CD8-positive, alpha-beta memory T cell (primary cell): Measurements from ENCODE around the gene PTPRM. TPM values are rescaled to one million over a fixed set of nuclear protein-coding genes. Genes with fewer than 3 reads are reported as not detected.
"Not testable (repeated sequence)": the region's sequence is repeated elsewhere in the genome, so short reads cannot be mapped to it uniquely, and the experiment has no call there.

ENCODE experiments used
- CTCF ChIA-PET: fragments of 350-600 bp; sonication (Branson Sonifier 250); formaldehyde crosslinking; loops from one replicate; lab custom pipeline; 2021; ENCODE audit warnings: antibody characterized with exemption; lab: Charles Lee
- POLR2A ChIA-PET: fragments of 350-600 bp; sonication (Branson Sonifier 250); formaldehyde crosslinking; loops from one replicate; lab custom pipeline; 2021; ENCODE audit warnings: antibody characterized with exemption; lab: Charles Lee
- DNase-seq, 5 donors: peaks; one replicate each; pipeline versions ENCODE4 v3.0.0 to v3.0.0-alpha.2; 2020 to 2022; ENCODE audit warnings: mixed read lengths in 1 of 5
- H3K27ac ChIP-seq: one replicate; pipeline ENCODE4 v1.7.0; 2013; ENCODE audit warnings: low read depth, mild to moderate bottlenecking, low read length, moderate library complexity
- H3K27me3 ChIP-seq: 2 replicates; pipeline ENCODE4 v1.7.0; 2013; ENCODE audit warnings: low read length, mild to moderate bottlenecking; ENCODE audit not compliant: insufficient read depth, poor library complexity, severe bottlenecking
- H3K36me3 ChIP-seq: 2 replicates; pipeline ENCODE4 v1.7.0; 2013; ENCODE audit warnings: mild to moderate bottlenecking, low read length, moderate library complexity; ENCODE audit not compliant: insufficient read depth
- H3K4me1 ChIP-seq: 2 replicates; pipeline ENCODE4 v1.7.0; 2013; ENCODE audit warnings: mild to moderate bottlenecking, low read length, moderate library complexity; ENCODE audit not compliant: insufficient read depth
- H3K4me3 ChIP-seq: 2 replicates; pipeline ENCODE4 v1.7.0; 2013; ENCODE audit warnings: mild to moderate bottlenecking, low read length
- H3K9me3 ChIP-seq: 2 replicates; pipeline ENCODE4 v1.7.0; 2013; ENCODE audit warnings: mild to moderate bottlenecking, low read length
- H3K27ac Mint-ChIP-seq, 8 donors: one replicate each; pipeline ENCODE4 v1.8.0; 2020 to 2021; ENCODE audit warnings: mixed read lengths in 8 of 8, mild to moderate bottlenecking in 6 of 8, inconsistent platforms in 3 of 8, moderate library complexity in 3 of 8
- H3K27me3 Mint-ChIP-seq, 2 donors: one replicate each; pipeline ENCODE4 v1.8.0; 2020 to 2021; ENCODE audit warnings: mixed read lengths in 2 of 2, mild to moderate bottlenecking in 1 of 2, moderate library complexity in 1 of 2
- H3K36me3 Mint-ChIP-seq, 3 donors: one replicate each; pipeline ENCODE4 v1.8.0; 2020 to 2021; ENCODE audit warnings: mixed read lengths in 3 of 3, inconsistent platforms in 1 of 3, mild to moderate bottlenecking in 1 of 3
- H3K4me1 Mint-ChIP-seq, 3 donors: one replicate each; pipeline ENCODE4 v1.8.0; 2020 to 2021; ENCODE audit warnings: mixed read lengths in 3 of 3, inconsistent platforms in 1 of 3, mild to moderate bottlenecking in 1 of 3
- H3K4me3 Mint-ChIP-seq, 7 donors: one replicate each; pipeline ENCODE4 v1.8.0; 2020 to 2021; ENCODE audit warnings: mixed read lengths in 7 of 7, mild to moderate bottlenecking in 6 of 7, moderate library complexity in 4 of 7, inconsistent platforms in 2 of 7
- H3K9me3 Mint-ChIP-seq, 5 donors: one replicate each; pipeline ENCODE4 v1.8.0; 2020 to 2022; ENCODE audit warnings: mixed read lengths in 5 of 5, mild to moderate bottlenecking in 3 of 5, moderate library complexity in 2 of 5, inconsistent platforms in 1 of 5
- polyA plus RNA-seq: library from polyadenylated mRNA; unstranded; fragments of 300-500 nt; fragmentation: Illumina TruSeq; gene quantifications from one replicate; pipeline ENCODE4 v1.2.3, GENCODE V29; 2021
- total RNA-seq, 2 experiments: library from RNA; stranded (reverse); gene quantifications; one replicate each; pipeline ENCODE4 v1.2.3, GENCODE V29; 2021

Gene PTPRM
- total and polyA plus RNA-seq, 3 experiments from 2014 or later, result 3.9 to 7.4 (median 5.3) TPM

DNA sequence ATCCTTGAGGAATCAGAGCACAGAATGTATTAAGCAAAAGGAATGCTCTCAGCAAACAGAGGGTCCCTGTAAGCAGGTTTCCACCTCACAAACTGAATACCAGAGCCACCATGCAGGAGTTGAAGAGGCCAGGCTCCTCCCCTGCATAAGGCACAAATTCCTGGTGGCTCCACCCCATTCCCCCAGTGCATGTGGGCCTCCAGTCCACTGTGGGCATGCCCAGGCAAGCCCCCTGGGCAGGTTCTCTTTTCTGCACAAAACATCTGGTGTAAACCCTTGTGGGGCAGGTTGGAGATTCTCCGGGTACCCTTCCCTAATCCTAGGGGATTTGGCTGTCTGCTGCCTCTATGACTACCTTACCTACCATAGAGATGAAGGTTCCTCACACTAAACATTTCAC lies 166.5 kb downstream of the PTPRM start:
- H3K4me1 ChIP-seq, result no peaks in the 10 kb centered on the region
- peaks cover 0 to 2% (median 0%) of the 10 kb centered on the region in 5 donors for H3K9me3 Mint-ChIP-seq
- no peak overlapping the region for H3K27ac ChIP-seq
- no peaks in the 10 kb centered on the region for H3K36me3 Mint-ChIP-seq
- POLR2A ChIA-PET, result no interaction called here
- DNase-seq, result no peak
- H3K4me1 Mint-ChIP-seq, result no peaks in the 10 kb centered on the region
- H3K27me3 Mint-ChIP-seq, result peaks cover 0 to 1% of the 10 kb centered on the region in 2 donors
- CTCF ChIA-PET, result no interaction called here
- no peak overlapping the region for H3K4me3 ChIP-seq
- H3K4me3 Mint-ChIP-seq, result no peak overlapping the region
- no peaks in the 10 kb centered on the region for H3K36me3 ChIP-seq
- no peak overlapping the region for H3K27ac Mint-ChIP-seq
- no peaks in the 10 kb centered on the region for H3K27me3 ChIP-seq
- no peaks in the 10 kb centered on the region for H3K9me3 ChIP-seq

GRCh38 chr18:7735196-7735595 lies 168.1 kb downstream of the PTPRM start:
- H3K4me1 ChIP-seq, result no peaks in the 10 kb centered on the region
- H3K4me1 Mint-ChIP-seq, result no peaks in the 10 kb centered on the region

GRCh38 chr18:7735626-7736175 lies 168.6 kb downstream of the PTPRM start:
- Histone ChIP-seq H3K9me3 (no peaks in the 10 kb centered on the region), H3K36me3 (no peaks in the 10 kb centered on the region), H3K27me3 (no peaks in the 10 kb centered on the region), H3K4me1 (no peaks in the 10 kb centered on the region), H3K4me3 (no peak overlapping the region), H3K27ac (no peak overlapping the region)
- Mint-ChIP-seq H3K36me3 (no peaks in the 10 kb centered on the region), H3K4me1 (no peaks in the 10 kb centered on the region), H3K4me3 (no peak overlapping the region), H3K27me3 (peaks cover 0 to 1% of the 10 kb centered on the region in 2 donors), H3K9me3 (peaks cover 0 to 2% (median 0%) of the 10 kb centered on the region in 5 donors), H3K27ac (no peak overlapping the region)
- CTCF ChIA-PET, result no interaction called here
- no peak for DNase-seq
- POLR2A ChIA-PET, result no interaction called here

More at GRCh38 chr18:7735196-7735595, 168.1 kb downstream of the PTPRM start:
- Histone ChIP-seq H3K4me3 (no peak overlapping the region), H3K9me3 (no peaks in the 10 kb centered on the region), H3K36me3 (no peaks in the 10 kb centered on the region), H3K27ac (no peak overlapping the region), H3K27me3 (no peaks in the 10 kb centered on the region)
- ChIA-PET CTCF (no interaction called here), POLR2A (no interaction called here)
- Mint-ChIP-seq H3K27me3 (peaks cover 0 to 1% of the 10 kb centered on the region in 2 donors), H3K4me3 (no peak overlapping the region), H3K27ac (peak overlapping the region in 2 of 8 donors; percentile 8 to 23), H3K36me3 (no peaks in the 10 kb centered on the region), H3K9me3 (peaks cover 0 to 2% (median 0%) of the 10 kb centered on the region in 5 donors)
- DNase-seq, result no peak

GRCh38 chr18:7736526-7736925 lies 169.4 kb downstream of the PTPRM start:
- H3K9me3 ChIP-seq, H3K36me3 Mint-ChIP-seq, CTCF ChIA-PET, H3K27ac Mint-ChIP-seq, H3K4me1 Mint-ChIP-seq, H3K4me3 ChIP-seq, H3K4me3 Mint-ChIP-seq, DNase-seq, H3K27me3 ChIP-seq, POLR2A ChIA-PET, H3K36me3 ChIP-seq, H3K4me1 ChIP-seq, H3K27ac ChIP-seq, H3K27me3 Mint-ChIP-seq, H3K9me3 Mint-ChIP-seq: not testable (repeated sequence)

GRCh38 chr18:7737550-7737949 lies 170.4 kb downstream of the PTPRM start:
- no peak overlapping the region for H3K27ac ChIP-seq
- Mint-ChIP-seq H3K9me3 (peaks cover 0 to 2% (median 0%) of the 10 kb centered on the region in 5 donors), H3K27me3 (peaks cover 0 to 1% of the 10 kb centered on the region in 2 donors), H3K36me3 (no peaks in the 10 kb centered on the region), H3K27ac (peak overlapping the region in 1 of 8 donors; percentile 5), H3K4me3 (no peak overlapping the region), H3K4me1 (no peaks in the 10 kb centered on the region)
- POLR2A ChIA-PET, result no interaction called here
- H3K36me3 ChIP-seq, result no peaks in the 10 kb centered on the region
- H3K27me3 ChIP-seq, result no peaks in the 10 kb centered on the region
- CTCF ChIA-PET, result no interaction called here
- H3K9me3 ChIP-seq, result no peaks in the 10 kb centered on the region
- H3K4me1 ChIP-seq, result no peaks in the 10 kb centered on the region
- DNase-seq, result no peak
- no peak overlapping the region for H3K4me3 ChIP-seq

- peaks cover 0 to 7% (median 6%) of the 10 kb centered on the region in 5 donors for H3K9me3 Mint-ChIP-seq
Measured at GRCh38 chr18:7740821-7741220, 173.7 kb downstream of the PTPRM start.

DNA sequence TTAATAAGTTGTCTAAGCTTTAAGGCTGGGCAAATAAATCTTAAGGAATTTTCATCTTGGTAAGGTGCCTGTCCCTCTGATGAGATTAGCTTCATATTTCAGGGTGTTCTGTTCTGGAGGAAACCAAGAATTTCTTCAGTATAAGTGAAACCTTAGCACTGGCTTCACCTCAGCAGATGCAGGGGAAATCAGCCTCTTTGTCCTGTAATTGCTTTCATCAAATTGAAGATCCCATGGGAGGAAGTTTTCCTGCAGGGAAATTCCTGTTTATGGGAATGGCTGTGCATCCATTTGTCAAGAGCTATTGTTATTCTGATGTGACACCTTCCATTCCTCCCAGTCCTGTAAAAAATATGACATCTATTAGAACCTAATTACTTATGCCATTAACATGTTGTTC lies 174.5 kb downstream of the PTPRM start:
- Mint-ChIP-seq H3K4me1 (no peaks in the 10 kb centered on the region), H3K27ac (no peak overlapping the region), H3K36me3 (no peaks in the 10 kb centered on the region), H3K9me3 (peaks cover 3 to 10% (median 8%) of the 10 kb centered on the region in 5 donors), H3K27me3 (peaks cover 0 to 1% of the 10 kb centered on the region in 2 donors), H3K4me3 (no peak overlapping the region)
- Histone ChIP-seq H3K27me3 (no peaks in the 10 kb centered on the region), H3K9me3 (no peaks in the 10 kb centered on the region), H3K27ac (no peak overlapping the region), H3K36me3 (no peaks in the 10 kb centered on the region), H3K4me3 (no peak overlapping the region), H3K4me1 (no peaks in the 10 kb centered on the region)
- ChIA-PET CTCF (no interaction called here), POLR2A (no interaction called here)
- no peak for DNase-seq

More at GRCh38 chr18:7740821-7741220, 173.7 kb downstream of the PTPRM start:
- Mint-ChIP-seq H3K4me3 (no peak overlapping the region), H3K4me1 (no peaks in the 10 kb centered on the region), H3K27ac (peak overlapping the region in 1 of 8 donors; percentile 29), H3K27me3 (peaks cover 0 to 1% of the 10 kb centered on the region in 2 donors), H3K36me3 (no peaks in the 10 kb centered on the region)
- no peak overlapping the region for H3K27ac ChIP-seq
- H3K36me3 ChIP-seq, result no peaks in the 10 kb centered on the region
- no peaks in the 10 kb centered on the region for H3K9me3 ChIP-seq
- ChIA-PET CTCF (no interaction called here), POLR2A (no interaction called here)
- no peak for DNase-seq
- no peaks in the 10 kb centered on the region for H3K27me3 ChIP-seq
- H3K4me3 ChIP-seq, result no peak overlapping the region
- no peaks in the 10 kb centered on the region for H3K4me1 ChIP-seq

- Histone ChIP-seq H3K4me1 (no peaks in the 10 kb centered on the region), H3K4me3 (no peak overlapping the region), H3K9me3 (no peaks in the 10 kb centered on the region), H3K36me3 (no peaks in the 10 kb centered on the region), H3K27ac (no peak overlapping the region), H3K27me3 (no peaks in the 10 kb centered on the region)
- Mint-ChIP-seq H3K36me3 (no peaks in the 10 kb centered on the region), H3K9me3 (peaks cover 7 to 14% (median 11%) of the 10 kb centered on the region in 5 donors), H3K27ac (no peak overlapping the region), H3K4me1 (no peaks in the 10 kb centered on the region), H3K27me3 (peaks cover 0 to 1% of the 10 kb centered on the region in 2 donors), H3K4me3 (no peak overlapping the region)
- POLR2A ChIA-PET, result no interaction called here
- CTCF ChIA-PET, result no interaction called here
- no peak for DNase-seq
Measured at GRCh38 chr18:7742224-7742623, 175.1 kb downstream of the PTPRM start.
